HG02885 (cell line): ENCODE data around the gene SNRPA1.

ENCODE experiments used
- ATAC-seq: cut with Tn5 transposase; IDR thresholded peaks from one replicate; pipeline ENCODE4 v1.9.1; 2021; ENCODE audit warnings: mild to moderate bottlenecking; ENCODE audit not compliant: unreplicated experiment, poor library complexity

SNRPA1 gene

GRCh38 chr15:101320501-101321052 lies 25.5 kb upstream of the SNRPA1 start:
- peak; percentile 75 for ATAC-seq

GRCh38 chr15:101318839-101319238 lies 23.8 kb upstream of the SNRPA1 start:
- no peak for ATAC-seq

GRCh38 chr15:101318147-101318819 lies 23.2 kb upstream of the SNRPA1 start:
- no peak for ATAC-seq

- no peak for ATAC-seq
Observed at GRCh38 chr15:101317336-101317872, 22.4 kb upstream of the SNRPA1 start.

- ATAC-seq: no peak
Observed at GRCh38 chr15:101316529-101316928, 21.5 kb upstream of the SNRPA1 start.

GRCh38 chr15:101315736-101316135 lies 20.7 kb upstream of the SNRPA1 start:
- no peak for ATAC-seq

- ATAC-seq: no peak
Observed at GRCh38 chr15:101314336-101315125, 19.5 kb upstream of the SNRPA1 start.

GRCh38 chr15:101313041-101313761 lies 18.2 kb upstream of the SNRPA1 start:
- no peak for ATAC-seq

- ATAC-seq: no peak
Observed at GRCh38 chr15:101310508-101310907, 15.5 kb upstream of the SNRPA1 start.

- ATAC-seq: no peak
Observed at GRCh38 chr15:101310161-101310480, 15.1 kb upstream of the SNRPA1 start.

GRCh38 chr15:101309436-101310160 lies 14.6 kb upstream of the SNRPA1 start:
- ATAC-seq: no peak

- ATAC-seq: no peak
Observed at GRCh38 chr15:101308604-101309435, 13.8 kb upstream of the SNRPA1 start.

GRCh38 chr15:101307897-101308603 lies 13.0 kb upstream of the SNRPA1 start:
- ATAC-seq: no peak

GRCh38 chr15:101307048-101307896 lies 12.2 kb upstream of the SNRPA1 start:
- no peak for ATAC-seq

- no peak for ATAC-seq
Observed at GRCh38 chr15:101306341-101307047, 11.4 kb upstream of the SNRPA1 start.

- ATAC-seq: no peak
Observed at GRCh38 chr15:101305820-101306255, 10.8 kb upstream of the SNRPA1 start.

GRCh38 chr15:101303408-101303807 lies 8.4 kb upstream of the SNRPA1 start:
- no peak for ATAC-seq
